ENCODE data around the gene MFSD2A.
"Not testable (repeated sequence)": the region's sequence is repeated elsewhere in the genome, so short reads cannot be mapped to it uniquely, and the experiment has no call there.

Gene MFSD2A

DNA sequence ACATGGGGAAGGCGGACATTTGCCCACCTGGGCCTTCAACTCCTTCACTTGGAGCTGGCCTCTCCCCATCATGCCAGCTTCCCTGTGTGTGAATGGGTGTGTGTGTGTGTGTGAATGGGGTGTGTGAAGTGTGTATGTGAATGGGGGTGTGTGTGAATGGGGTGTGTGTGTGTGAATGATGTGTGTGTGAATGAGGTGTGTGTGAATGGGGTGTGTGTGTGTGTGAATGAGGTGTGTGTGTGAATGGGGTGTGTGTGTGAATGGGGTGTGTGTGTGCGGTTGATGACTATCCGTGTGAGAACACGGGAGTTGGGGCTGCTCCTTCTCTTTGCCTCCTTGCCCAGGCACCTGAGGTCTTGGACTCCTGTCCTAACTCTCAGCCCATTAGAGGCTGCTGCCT lies 9.6 kb downstream of the MFSD2A start:
- no peak for DNase-seq

DNA sequence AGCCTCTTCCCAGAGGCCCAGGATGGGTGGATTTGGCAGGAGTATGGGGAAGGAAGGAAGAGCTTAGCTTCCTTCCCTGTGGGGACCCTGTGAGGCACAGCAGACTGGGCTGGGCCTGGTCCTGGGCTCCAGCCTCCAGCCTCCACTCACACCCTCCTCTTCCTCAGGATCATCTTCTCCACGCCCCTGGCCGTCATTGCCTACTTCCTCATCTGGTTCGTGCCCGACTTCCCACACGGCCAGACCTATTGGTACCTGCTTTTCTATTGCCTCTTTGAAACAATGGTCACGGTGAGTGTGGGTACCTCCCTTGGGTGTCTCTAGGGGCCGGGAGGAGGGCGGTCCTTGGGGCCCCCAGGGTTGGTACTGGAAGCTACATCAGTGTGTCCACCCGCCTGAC lies 10.1 kb downstream of the MFSD2A start:
- DNase-seq: no peak

DNA sequence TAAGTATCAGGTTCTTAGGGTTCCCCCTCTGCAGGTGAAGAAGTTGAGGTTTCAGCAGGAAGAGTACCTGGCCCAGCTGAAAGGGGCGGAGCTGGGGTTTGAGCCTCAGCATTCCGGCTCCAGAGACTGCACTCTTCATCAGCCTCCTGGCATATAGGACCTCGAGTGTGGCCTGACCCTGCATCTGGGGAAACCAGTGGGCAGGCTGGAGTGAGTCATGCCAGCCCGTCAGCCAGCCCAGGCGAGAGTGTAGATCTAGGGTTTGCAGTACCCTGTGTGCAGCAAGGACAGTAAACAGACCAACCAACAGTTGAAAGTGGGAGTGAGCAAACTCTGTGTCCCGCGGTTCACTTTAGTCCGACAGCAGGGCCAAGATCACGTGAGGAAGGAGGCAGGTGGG lies 14.1 kb downstream of the MFSD2A start:
- no peak for DNase-seq

DNA sequence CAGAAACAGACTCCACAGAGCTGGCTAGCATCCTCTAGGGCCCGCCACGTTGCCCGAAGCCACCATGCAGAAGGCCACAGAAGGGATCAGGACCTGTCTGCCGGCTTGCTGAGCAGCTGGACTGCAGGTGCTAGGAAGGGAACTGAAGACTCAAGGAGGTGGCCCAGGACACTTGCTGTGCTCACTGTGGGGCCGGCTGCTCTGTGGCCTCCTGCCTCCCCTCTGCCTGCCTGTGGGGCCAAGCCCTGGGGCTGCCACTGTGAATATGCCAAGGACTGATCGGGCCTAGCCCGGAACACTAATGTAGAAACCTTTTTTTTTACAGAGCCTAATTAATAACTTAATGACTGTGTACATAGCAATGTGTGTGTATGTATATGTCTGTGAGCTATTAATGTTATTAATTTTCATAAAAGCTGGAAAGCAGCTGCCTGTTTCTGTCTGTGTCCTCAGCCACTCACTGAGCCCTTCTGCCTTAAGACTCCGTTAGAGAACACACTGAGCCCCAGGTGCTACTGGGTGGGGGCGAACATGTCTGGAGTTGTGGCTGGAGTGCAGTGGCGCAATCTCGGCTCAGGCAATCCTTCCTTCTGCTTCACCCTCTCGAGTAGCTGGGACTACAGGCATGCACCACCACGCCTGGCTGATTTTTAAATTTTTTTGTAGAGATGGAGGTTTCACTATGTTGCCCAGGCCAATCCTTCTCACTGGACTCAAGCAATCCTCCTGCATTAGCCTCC lies 14.8 kb downstream of the MFSD2A start:
- DNase-seq: no peak

DNA sequence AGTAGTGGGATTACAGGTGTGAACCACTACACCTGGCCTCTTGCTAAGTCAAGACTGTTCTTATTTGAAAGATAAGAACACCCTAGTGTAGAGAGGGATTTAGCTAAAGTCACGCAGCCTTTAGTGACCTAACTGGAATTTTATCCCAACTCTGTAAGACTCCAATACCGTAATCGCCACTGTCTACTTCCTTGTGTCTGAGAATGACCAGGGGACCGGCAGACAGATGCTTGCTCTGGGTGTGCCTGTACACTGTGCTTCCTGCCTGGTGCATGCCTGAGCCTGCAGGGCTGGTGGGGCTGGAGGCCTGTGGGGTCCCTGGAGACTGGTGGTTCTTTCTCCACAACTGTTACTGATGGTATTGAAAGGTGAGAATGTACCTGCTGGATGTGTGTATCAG lies 15.3 kb downstream of the MFSD2A start:
- DNase-seq: no peak

DNA sequence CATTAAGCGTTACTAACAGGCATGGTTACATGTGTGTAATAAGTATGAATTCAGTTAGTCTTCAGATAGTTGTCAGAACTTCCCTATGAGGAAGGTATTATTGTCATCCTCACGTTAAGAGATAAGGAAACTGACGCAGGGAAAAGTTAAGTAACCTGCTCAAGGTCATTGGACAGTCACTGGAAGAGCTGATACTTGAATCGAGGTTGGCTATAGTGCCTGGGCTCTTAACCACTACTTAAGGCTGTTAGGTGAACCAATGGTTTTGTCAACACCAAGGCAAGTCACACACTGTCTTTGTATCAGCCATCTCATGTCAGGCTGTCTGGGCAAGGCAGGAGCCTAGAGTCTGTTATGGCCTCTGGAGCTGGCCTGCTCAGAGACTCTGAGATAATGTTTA lies 16.2 kb downstream of the MFSD2A start:
- no peak for DNase-seq

DNA sequence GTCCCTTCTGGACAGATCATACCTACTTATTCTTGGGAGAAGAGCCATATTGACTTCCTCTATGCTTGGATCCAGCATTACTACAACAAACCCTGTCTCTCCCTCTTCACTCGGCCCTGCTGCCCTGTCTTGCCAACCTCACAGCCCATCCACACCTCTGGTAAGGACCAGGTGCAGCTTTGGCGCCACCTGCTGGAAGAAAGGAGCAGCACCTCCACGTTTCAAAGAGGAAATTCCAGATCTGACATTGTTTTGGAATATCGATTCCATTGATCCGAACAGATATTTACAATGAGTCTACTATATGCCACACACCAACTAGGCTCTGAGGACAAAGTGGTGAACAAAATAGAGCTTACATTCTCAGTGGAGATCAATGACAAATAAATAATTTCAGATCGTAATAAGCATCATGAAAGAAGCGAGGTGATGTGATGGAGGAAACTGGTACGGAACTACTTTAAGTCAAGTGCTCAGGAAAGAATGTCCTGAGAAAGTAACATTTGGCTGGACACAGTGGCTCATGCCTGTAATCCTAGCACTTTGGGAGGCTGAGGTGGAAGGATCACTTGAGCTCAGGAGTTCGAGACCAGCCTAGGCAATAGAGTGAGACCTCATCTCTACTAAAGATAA lies 18.7 kb downstream of the MFSD2A start:
- peak in 43 of 56 donors; percentile 7 to 87 (median 42) for DNase-seq

DNA sequence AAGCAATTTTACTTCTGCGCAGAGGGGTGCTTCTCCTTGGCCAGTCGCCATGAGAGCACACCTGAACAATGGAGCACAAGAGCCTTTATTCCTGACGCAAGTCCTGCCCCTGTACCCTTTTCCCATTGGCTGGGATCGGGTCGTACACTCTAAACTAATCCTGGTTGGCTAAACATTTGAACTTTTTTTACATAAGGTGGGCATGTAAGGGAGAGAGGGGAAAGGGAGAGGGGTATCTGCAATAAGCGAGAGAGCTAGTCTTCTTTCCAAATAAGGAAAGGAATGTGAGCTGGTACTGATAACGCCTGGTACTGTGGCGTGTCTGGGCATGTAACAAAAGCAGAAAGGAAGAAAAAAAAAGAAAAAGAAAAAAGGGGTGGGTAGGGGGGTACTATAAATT lies 21.8 kb downstream of the MFSD2A start:
- no peak for DNase-seq

DNA sequence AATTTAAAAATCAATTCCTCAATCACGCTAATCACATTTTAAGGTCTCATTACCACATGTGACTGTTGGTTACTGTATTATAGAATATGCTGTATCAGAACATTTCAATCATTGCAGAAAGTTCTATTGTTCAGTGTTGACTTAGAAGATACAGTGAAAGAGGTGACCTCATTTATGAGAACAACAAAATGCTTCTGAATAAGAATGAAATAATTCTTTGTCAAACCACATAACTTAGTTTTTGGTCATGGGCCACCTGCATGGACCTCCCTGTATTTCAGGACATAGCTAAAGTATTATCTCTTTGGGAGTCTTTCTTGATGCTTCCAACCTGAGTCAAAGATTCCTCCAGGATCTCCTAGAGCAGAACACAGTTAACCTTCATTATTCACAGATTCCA lies 22.3 kb downstream of the MFSD2A start:
- DNase-seq: no peak

DNA sequence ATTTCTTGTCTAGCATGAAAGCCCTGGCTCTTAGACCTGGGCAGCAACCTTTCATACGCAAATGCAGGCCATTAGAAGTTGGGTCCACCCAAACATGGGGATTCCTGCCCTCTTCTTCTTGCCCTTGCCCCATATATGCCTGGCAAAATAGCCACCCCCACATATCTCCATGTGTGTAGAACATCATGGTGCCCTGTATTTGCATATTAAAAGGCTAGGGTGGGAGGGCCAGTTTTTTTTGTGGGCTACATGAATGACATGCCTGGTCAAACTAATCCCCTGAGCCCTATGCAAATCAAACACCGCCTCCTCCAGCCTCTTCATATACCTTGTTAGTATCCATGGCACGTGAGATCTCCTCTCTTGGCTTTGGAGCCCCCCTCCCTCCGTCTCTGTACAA lies 24.7 kb downstream of the MFSD2A start:
- no peak for DNase-seq

DNA sequence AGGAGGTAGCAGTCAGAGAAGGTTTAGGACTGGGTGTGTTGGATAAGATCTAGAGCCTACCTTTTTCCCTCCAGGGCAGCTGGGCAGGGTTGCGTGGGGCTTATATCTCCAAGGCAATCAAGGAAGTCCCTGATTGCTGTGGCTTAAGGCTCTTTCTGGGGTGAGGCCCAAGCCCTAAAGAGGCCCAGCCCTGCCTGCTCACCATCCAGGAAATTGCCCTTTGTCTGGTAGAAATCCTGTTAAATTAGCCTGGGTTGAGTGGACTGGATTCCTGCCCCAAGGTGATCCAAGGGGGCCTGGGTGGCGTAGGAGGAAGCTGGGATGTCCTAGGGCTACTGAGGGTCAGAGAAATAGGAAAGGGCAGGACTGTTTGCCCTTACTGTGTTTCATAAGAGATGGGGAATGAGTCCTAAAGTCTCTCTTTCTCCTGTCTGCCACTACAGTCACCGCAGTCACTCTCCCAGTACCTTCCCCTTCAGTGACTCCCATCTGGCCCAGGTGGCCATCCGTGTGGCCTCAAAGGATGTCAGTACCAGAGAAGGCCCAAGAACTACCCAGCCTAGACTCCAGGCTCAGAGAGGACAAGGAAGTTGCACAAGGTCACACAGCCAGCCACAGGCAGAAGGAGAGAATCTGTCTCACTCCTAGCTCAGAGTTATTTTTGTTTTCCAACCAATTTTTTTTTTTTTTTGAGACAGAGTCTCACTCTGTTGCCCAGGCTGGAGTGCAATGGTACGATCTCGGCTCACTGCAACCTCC lies 25.8 kb downstream of the MFSD2A start:
- no peak for DNase-seq

DNA sequence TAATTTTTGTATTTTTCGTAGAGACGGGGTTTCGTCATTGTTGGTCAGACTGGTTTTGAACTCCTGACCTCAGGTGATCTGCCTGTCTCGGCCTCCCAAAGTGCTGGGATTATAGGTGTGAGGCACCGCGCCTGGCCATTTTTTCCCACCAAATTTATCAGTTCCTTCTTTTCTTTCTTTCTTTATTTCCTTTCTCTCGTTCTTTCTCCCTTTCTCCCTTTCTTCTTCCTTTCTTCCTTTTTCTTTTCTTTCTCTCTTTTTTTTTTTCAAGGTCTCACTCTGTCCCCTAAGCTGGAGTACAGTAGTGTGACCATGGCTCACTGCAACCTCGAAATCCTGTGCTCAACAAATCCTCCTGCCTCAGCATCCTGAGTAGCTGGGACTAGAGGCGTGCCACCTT lies 26.4 kb downstream of the MFSD2A start:
- no peak for DNase-seq

DNA sequence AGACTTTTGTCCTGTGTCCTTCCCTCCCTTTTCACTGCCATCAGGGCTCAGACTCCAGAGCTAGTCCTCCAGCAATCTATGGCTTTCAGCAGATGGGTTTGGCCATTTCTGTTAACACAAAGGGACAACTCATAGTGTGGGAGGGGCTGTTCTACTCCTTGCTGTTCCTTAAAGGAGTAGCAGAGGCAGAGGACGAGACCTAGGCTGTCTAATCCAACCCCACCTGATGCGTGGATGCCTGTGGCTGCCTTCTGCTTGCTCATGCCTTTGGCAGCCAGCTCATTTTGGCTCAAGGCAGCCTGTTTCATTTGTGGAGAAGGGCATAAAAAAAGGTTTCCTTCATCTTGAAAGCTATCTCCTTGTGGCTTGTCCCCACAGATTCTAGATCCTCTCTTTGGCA lies 27.0 kb downstream of the MFSD2A start:
- no peak for DNase-seq

DNA sequence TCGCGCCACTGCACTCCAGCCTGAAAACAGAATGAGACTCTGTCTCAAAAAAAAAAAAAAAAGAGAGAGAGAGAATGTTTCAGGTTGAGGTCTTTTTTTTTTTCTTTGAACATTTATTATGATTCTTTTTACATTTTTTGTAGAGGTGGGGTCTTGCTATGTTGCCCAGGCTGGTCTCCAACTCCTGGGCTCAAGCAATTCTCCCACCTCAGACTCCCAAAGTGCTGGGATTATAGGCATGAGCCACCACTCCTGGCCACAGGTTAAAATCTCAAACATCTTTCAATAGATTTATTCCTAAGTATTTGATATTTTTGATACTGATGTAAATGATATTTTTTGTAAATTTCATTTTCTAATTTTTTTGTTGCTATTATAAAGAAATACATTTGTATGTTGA lies 29.5 kb downstream of the MFSD2A start:
- not testable (repeated sequence) for DNase-seq

DNA sequence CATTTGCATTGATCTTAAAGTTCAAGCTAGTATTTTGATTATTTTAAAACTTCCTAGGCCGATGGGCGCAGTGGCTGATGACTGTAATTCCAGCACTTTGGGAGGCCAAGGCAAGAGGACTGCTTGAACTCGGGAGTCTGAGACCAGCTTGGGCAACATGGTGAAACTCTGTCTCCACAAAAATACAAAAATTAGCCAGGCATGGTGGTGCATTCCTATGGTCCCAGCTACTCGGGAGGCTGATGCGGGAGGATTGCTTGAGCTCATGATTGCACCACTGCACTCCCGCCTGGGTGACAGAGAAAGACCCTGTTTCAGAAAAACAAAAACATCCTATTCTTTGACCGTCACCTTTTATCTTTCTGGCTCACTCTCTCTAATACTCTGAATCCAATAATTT lies 30.0 kb downstream of the MFSD2A start:
- DNase-seq: no peak

DNA sequence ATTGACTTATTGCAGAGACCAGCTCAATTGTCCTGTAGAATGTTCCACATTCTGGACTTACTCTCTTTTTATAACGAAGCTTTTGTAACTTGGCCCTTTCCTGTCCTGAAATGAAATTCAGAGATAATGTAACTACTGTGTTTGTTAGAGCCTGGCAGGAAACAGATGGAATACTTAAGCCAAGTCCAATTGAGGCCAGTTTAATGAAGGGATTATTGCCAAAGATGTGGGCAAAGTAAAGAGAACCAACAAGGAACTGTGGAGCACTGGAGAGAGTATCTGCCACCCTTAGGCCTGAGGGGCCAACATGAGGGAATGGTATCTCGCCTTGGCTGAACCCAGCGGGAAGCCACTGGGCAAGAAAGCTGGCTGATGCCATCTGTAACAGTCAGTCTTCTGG lies 32.9 kb downstream of the MFSD2A start:
- peak in 1 of 56 donors; percentile 8 for DNase-seq

DNA sequence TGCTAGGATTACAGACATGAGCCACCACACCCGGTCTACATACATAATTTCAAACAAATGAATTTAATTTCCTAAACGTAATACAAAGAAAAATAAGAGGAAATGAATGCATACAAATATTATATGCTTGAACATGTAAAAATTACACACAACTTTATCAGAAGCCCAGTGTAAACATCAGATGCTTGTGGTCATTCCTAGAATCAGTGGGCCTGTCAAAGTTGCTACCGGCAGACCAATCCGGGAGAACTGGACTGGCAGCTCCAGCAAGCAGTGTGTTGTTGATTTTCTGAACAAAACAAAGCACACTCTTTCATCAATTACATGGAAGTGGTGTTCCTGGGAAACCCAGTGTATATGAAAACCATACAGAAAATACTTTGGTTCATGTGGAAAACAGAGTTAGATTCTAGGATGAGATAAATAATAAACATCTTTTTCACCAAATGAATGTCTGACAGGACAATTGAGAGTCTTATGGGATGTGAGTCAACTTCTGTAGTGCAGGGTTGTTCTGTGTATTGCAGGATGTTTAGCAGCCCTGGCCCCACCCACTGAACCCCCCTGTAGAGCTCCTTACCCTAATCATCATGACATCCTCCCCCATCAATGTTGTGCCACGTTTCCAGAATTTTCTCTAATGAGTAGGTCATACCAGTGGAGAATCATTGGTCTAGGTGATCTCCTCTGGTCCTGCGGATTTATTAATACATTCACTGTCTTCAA lies 33.8 kb downstream of the MFSD2A start:
- DNase-seq: no peak

DNA sequence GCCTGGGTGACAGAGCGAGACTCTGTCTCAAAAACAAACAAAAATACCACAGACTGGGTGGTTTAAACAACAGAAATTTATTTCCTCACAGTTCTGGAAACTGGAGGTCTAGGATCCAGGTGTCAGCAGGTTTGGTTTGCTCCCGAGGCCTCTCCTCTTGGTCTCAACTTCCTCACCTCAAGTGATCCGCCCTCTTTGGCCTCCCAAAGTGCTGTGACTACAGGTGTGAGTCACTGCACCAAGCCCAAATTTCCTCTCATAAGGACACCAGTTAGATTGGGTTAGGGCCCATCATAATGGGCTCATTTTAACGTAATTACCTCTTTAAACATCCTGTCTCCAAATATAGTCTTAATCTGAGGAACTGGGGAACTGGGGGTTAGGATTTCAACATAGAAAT lies 35.5 kb downstream of the MFSD2A start:
- DNase-seq: no peak

DNA sequence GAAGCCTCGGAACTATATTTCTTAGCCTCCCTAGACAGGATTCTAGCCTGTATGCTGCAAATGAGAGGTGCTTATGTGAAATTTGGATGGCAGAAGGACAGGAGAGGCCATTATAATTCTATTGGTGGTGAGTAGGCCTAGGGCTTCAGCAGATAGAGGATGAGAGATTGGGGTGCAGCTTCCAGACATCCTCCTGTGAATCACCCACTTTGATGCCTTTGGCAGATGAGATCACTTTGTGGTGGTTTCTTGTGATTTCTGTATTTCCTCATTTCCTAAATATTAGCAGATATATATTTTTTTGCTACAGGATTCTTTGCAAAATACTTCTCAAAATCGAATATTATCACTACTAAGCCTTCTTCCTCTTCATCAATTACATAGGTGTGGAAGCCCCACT lies 37.3 kb downstream of the MFSD2A start:
- no peak for DNase-seq

DNA sequence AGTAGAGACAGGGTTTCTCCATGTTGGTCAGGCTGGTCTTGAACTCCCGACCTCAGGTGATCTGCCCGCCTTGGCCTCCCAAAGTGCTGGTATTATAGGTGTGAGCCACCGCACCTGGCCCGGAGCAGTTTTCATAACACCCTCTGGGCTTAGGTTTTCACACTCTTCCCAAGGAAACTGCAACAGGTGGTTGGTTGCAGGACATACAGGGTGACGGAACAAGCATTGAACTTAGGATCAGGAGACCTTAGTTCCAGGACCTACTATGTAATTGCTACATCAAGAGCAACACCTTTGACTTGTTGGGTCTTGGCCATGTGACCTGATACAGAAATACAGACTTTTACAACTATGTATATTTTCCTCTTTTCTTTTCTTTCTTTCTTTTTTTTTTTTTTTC lies 37.9 kb downstream of the MFSD2A start:
- DNase-seq: no peak

DNA sequence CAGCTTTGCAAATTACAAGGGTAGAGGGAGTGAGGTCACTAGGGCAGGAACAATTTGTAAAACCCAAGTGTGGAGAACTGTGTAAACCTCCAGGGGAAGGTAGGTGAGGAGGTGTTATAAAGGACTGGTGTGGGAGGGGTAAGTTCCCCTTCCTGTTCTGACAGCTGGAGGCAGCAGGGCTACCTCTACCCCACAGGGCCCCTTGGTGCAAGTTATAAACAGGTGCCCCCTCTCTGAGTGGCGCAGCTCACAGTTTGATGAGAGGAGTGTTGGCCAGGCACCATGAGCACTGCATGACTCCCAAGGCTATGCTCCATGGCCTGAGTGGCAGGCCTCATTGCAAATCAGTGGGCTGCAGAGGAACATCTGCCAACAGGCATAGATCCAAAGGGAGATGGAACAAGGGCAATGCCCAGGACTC lies 41.0 kb downstream of the MFSD2A start:
- DNase-seq: no peak

DNA sequence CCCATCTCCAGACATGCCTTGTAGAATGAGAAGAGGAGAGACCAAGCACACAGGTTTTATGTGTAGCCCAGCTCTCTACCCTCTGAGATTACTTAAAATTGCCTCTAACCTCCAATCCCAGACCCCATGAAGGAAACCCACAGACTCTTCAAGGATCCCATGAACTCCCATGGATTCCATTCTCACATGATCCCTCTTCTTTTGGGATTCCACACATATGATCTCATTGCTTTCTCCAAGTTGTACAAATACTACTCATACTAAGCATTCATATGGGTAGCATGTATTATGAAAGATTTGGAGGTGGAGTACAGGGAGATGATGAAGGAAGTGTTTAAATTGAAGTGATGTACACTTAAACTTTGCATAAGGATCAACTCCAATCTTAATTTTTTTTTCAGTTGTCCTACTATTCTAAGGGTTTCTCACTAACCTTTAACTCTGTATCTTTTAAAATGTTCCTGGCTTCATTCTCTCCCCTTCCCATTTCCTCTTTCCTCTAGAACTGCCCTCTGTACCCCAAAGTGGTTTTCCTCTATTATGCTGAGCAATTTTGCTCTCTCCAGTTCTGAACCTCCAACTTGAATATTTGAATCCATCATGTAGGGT lies 41.6 kb downstream of the MFSD2A start:
- DNase-seq: no peak

Data from nucleus accumbens (tissue), 56 donors.